Bronchial epithelial cell (primary cell): ENCODE data around the gene FBXL13. TPM values are rescaled to one million over a fixed set of nuclear protein-coding genes. Genes with fewer than 3 reads are reported as not detected.
A peak's percentile ranks its signal among the peaks of the same experiment; 100 is the strongest.
"Not testable (repeated sequence)": the region's sequence is repeated elsewhere in the genome, so short reads cannot be mapped to it uniquely, and the experiment has no call there.

Experiments
- DNase-seq: peaks from one replicate; pipeline ENCODE4 v3.0.0-alpha.2; 2010; ENCODE audit warnings: low read depth
- FAIRE-seq: peaks from 2 replicates; lab custom pipeline; 2011; peaks lifted over from hg19 to GRCh38; lab: Jason Lieb, UNC
- H3K27me3 ChIP-seq: 2 replicates; pipeline ENCODE4 v1.5.1; 2011; ENCODE audit warnings: low read length; ENCODE audit not compliant: control insufficient read depth, insufficient read depth
- H3K36me3 ChIP-seq: 2 replicates; pipeline ENCODE4 v1.5.1; 2011; ENCODE audit warnings: low read length; ENCODE audit not compliant: control insufficient read depth, insufficient read depth
- H3K4me3 ChIP-seq: 2 replicates; pipeline ENCODE4 v1.5.1; 2011; ENCODE audit warnings: mild to moderate bottlenecking, low read depth, low read length, control low read depth
- total RNA-seq: library from RNA; depleted of rRNA; stranded (reverse); fragments of >200 nt; gene quantifications from 2 replicates; pipeline ENCODE4 v1.2.1, GENCODE V29; 2014
- TF ChIP-seq, protein P1 (sequence below): IDR thresholded peaks from 2 replicates; pipeline ENCODE4 v1.5.1; 2011; ENCODE audit warnings: mild to moderate bottlenecking, moderate library complexity, low read length, control low read depth, inconsistent platforms; ENCODE audit not compliant: insufficient read depth, severe bottlenecking

Gene FBXL13
- total RNA-seq, 1 donor from 2014 or later, result 0.26 TPM

DNA sequence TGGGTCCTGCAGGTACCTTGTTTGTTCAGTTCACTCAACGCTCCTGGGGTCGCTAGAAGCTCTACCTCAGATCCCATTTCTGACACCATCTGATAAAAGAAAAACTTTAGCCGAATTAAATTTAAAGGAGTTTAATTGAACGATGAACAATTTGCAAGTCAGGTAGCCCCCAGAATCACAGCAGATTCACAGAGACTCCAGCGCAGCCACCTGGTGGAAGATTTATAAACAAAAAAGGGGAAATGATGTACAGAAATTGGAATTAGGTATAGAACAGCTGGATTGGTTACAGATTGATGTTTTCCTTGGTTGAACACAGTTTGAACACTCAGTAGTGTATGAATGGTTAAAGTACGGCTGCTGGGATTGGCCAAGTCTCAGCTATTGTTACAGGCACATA is 23.1 kb downstream of the FBXL13 start:
- H3K27me3 ChIP-seq, result no peaks in the 10 kb centered on the region
- H3K4me3 ChIP-seq, result no peak overlapping the region
- FAIRE-seq, result no peak

DNA sequence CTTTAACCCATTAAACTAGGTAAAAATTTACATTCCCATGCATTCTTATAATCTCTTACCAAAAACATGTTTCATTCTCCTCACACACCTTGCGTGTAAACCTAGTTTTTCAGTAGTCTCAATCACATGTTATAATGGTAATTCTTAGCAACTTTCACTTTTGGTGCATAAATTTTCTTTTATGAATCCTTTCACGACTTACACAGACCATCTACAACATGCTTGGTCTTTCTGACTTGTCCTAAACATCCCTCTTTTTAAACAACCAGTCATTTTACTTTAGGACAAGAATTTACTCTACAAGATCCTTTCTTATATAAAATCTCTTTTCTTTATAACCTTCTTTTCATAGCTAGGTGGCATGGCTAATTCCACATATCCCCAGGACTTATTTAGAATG is 25.8 kb downstream of the FBXL13 start:
- Histone ChIP-seq H3K27me3 (no peaks in the 10 kb centered on the region), H3K36me3 (no peaks in the 10 kb centered on the region), H3K4me3 (no peak overlapping the region)
- no peak for DNase-seq
- no peak for FAIRE-seq
- TF ChIP-seq, protein P1, sequence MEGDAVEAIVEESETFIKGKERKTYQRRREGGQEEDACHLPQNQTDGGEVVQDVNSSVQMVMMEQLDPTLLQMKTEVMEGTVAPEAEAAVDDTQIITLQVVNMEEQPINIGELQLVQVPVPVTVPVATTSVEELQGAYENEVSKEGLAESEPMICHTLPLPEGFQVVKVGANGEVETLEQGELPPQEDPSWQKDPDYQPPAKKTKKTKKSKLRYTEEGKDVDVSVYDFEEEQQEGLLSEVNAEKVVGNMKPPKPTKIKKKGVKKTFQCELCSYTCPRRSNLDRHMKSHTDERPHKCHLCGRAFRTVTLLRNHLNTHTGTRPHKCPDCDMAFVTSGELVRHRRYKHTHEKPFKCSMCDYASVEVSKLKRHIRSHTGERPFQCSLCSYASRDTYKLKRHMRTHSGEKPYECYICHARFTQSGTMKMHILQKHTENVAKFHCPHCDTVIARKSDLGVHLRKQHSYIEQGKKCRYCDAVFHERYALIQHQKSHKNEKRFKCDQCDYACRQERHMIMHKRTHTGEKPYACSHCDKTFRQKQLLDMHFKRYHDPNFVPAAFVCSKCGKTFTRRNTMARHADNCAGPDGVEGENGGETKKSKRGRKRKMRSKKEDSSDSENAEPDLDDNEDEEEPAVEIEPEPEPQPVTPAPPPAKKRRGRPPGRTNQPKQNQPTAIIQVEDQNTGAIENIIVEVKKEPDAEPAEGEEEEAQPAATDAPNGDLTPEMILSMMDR, result no peak

More for the DNA sequence above, 23.1 kb downstream of the FBXL13 start:
- no peaks in the 10 kb centered on the region for H3K36me3 ChIP-seq
- TF ChIP-seq, protein P1, result no peak
- no peak for DNase-seq

DNA sequence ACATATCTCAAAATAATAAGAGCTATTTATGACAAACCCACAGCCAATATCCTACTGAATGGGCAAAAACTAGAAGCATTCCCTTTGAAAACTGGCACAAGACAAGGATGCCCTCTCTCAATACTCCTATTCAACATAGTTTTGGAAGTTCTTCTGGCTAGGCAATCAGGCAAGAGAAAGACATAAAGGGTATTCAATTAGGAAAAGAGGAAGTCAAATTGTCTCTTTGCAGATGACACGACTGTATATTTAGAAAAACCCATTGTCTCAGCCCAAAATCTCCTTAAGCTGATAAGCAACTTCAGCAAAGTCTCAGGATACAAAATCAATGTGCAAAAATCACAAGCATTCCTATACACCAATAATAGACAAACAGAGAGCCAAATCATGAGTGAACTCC is 32.8 kb downstream of the FBXL13 start:
- H3K4me3 ChIP-seq, DNase-seq, FAIRE-seq, H3K27me3 ChIP-seq, H3K36me3 ChIP-seq: not testable (repeated sequence)

DNA sequence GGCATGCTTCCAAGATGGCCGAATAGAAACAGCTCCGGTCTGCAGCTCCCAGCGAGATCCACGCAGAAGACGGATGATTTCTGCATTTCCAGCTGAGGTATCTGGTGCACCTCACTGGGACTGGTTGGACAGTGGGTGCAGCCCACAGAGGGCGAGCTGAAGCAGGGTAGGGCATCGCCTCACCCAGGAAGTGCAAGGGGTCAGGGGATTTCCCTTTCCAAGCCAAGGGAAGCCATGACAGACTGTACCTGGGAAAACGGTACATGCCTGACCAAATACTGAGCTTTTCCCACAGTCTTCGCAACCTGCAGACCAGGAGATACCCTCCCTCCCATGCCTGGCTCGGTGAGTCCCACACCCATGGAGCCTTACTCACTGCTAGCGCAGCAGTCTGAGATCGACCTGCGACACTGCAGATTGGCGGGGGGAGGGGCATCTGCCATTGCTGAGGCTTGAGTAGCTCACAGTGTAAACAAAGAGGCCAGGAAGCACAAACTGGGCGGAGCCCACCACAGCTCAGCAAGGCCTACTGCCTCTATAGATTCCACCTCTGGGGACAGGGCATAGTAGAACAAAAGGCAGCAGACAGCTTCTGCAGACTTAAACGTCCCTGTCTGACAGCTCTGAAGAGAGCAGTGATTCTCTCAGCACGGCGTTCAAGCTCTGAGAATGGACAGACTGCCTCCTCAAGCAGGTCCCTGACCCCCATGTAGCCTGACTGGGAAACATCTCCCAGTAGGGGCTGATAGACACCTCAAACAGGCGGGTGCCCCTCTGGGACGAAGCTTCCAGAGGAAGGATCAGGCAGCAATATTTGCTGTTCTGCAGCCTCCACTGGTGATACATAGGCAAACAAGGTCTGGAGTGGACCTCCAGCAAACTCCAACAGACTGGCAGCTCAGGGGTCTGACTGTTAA is 36.5 kb downstream of the FBXL13 start:
- DNase-seq, result peak; percentile 55
- H3K36me3 ChIP-seq, H3K27me3 ChIP-seq, H3K4me3 ChIP-seq, FAIRE-seq: not testable (repeated sequence)

DNA sequence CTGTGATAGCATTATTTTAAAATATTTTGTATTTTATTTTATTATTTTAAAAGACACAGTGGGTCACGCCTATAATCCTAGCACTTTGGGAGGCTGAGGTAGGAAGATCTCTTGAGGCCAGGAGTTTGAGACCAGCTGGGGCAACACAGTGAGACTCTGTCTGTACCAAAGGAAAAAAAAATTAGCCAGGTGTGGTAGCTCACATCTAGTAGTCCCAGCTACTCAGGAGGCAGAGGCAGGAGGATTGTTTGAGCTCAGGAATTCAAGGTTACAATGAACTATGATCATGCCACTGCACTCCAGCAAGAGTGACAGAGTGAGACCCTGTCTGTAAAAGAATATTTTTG is 37.1 kb downstream of the FBXL13 start:
- no peaks in the 10 kb centered on the region for H3K36me3 ChIP-seq
- DNase-seq (no peak), FAIRE-seq (no peak)
- H3K4me3 ChIP-seq, result no peak overlapping the region
- no peaks in the 10 kb centered on the region for H3K27me3 ChIP-seq
- TF ChIP-seq, protein P1, result no peak

DNA sequence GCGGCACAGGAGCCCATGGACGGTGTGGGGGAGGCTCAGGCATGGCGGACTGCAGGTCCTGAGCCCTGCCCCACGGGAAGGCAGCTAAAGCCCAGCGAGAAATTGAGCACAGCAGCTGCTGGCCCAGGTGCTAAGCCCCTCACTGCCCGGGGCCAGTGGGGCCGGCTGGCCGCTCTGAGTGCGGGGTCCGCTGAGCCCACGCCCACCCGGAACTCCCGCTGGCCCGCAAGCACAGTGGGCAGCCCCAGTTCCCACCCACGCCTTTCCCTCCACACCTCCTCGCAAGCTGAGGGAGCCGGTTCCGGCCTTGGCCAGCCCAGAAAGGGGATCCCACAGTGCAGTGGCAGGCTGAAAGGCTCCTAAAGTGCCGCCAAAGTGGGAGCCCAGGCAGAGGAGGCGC is 40.3 kb downstream of the FBXL13 start:
- FAIRE-seq, H3K36me3 ChIP-seq, H3K4me3 ChIP-seq, DNase-seq, H3K27me3 ChIP-seq: not testable (repeated sequence)

DNA sequence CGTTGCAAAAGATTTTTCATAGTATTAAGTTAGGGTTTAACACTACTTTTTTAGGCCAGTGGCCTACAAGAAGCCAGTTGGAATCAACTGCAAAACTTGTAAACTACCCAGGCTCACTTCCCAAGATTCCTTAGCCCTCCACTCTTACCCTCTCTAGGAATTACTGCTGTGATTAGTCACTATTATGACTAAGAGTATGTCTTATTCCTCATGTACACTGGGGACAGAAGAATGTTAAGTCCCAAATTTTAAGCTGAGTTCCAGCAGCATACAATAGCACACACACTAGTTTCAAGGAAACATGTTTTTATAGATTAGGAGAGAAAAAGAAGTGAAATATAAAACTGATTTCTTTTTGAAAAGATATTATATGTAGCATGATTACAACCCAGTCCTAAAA is 42.8 kb downstream of the FBXL13 start:
- H3K4me3 ChIP-seq, result no peak overlapping the region
- TF ChIP-seq, protein P1, result no peak
- no peaks in the 10 kb centered on the region for H3K36me3 ChIP-seq
- DNase-seq, result peak; percentile 12
- FAIRE-seq, result no peak
- no peaks in the 10 kb centered on the region for H3K27me3 ChIP-seq
